GM12892 (cell line): ENCODE data around the gene ERG.

Experiments used
- POLR2AphosphoS5 ChIP-seq: IDR thresholded peaks from 2 replicates; pipeline ENCODE4 v1.6.1; 2011; ENCODE audit warnings: low read depth, low read length, control low read depth
- TAF1 ChIP-seq: IDR thresholded peaks from 2 replicates; pipeline ENCODE4 v1.6.1; 2011; ENCODE audit warnings: low read depth, mild to moderate bottlenecking, control low read depth, low read length, borderline replicate concordance

- TF ChIP-seq POLR2AphosphoS5 (no peak), TAF1 (no peak)
These were observed 59.8 kb downstream of the ERG start for GRCh38 chr21:38438462-38438893.
